WTC11 (cell line): ENCODE results near the gene NPAT.

ENCODE experiments used
- CBFB ChIP-seq: sonication (generic); formaldehyde crosslinking; IDR thresholded peaks from 2 replicates; pipeline ENCODE4 v1.8.1; 2022; ENCODE audit warnings: mild to moderate bottlenecking, low read depth, missing genetic modification reagents
- ETV6 ChIP-seq: sonication (generic); formaldehyde crosslinking; IDR thresholded peaks from 2 replicates; pipeline ENCODE4 v1.8.1; 2022; ENCODE audit warnings: mild to moderate bottlenecking, missing genetic modification reagents
- FOXJ3 ChIP-seq: sonication (generic); formaldehyde crosslinking; IDR thresholded peaks from 2 replicates; pipeline ENCODE4 v1.9.0; 2021; ENCODE audit warnings: missing genetic modification reagents, mild to moderate bottlenecking, borderline replicate concordance
- FOXP1 ChIP-seq: sonication (generic); formaldehyde crosslinking; IDR thresholded peaks from 2 replicates; pipeline ENCODE4 v1.8.0; 2022; ENCODE audit warnings: missing genetic modification reagents, mild to moderate bottlenecking, moderate library complexity, borderline replicate concordance
- NR1H2 ChIP-seq: sonication (generic); formaldehyde crosslinking; IDR thresholded peaks from 2 replicates; pipeline ENCODE4 v1.9.0; 2021; ENCODE audit warnings: mild to moderate bottlenecking, moderate library complexity, missing genetic modification reagents
- SP1 ChIP-seq: sonication (generic); formaldehyde crosslinking; conservative IDR thresholded peaks from 2 replicates; pipeline ENCODE4 v1.8.1; 2022; ENCODE audit warnings: missing genetic modification reagents
- TEAD4 ChIP-seq: sonication (generic); formaldehyde crosslinking; IDR thresholded peaks from 2 replicates; pipeline ENCODE4 v1.8.0; 2022; ENCODE audit warnings: mild to moderate bottlenecking, missing genetic modification reagents
- TP53 ChIP-seq: sonication (generic); formaldehyde crosslinking; IDR thresholded peaks from 2 replicates; pipeline ENCODE4 v1.8.1; 2023; ENCODE audit warnings: mild to moderate bottlenecking, missing genetic modification reagents
- ZNF416 ChIP-seq: fragments of 250-450 bp; sonication (Bioruptor Pico); IDR thresholded peaks from 2 replicates; pipeline ENCODE4 v1.9.0; 2021; ENCODE audit warnings: mild to moderate bottlenecking, inconsistent platforms
- TF ChIP-seq, protein P1 (sequence below): fragments of 200-600 bp; IDR thresholded peaks from 2 replicates; pipeline ENCODE4 v1.8.0; 2022; ENCODE audit warnings: antibody characterized with exemption
- TF ChIP-seq, protein P2 (sequence below): sonication (generic); formaldehyde crosslinking; IDR thresholded peaks from 2 replicates; pipeline ENCODE4 v1.8.0; 2022; ENCODE audit warnings: mild to moderate bottlenecking, missing genetic modification reagents
- TF ChIP-seq, protein P3 (sequence below): sonication (generic); formaldehyde crosslinking; IDR thresholded peaks from 2 replicates; pipeline ENCODE4 v1.8.0; 2022; ENCODE audit warnings: mild to moderate bottlenecking, missing genetic modification reagents

DNA sequence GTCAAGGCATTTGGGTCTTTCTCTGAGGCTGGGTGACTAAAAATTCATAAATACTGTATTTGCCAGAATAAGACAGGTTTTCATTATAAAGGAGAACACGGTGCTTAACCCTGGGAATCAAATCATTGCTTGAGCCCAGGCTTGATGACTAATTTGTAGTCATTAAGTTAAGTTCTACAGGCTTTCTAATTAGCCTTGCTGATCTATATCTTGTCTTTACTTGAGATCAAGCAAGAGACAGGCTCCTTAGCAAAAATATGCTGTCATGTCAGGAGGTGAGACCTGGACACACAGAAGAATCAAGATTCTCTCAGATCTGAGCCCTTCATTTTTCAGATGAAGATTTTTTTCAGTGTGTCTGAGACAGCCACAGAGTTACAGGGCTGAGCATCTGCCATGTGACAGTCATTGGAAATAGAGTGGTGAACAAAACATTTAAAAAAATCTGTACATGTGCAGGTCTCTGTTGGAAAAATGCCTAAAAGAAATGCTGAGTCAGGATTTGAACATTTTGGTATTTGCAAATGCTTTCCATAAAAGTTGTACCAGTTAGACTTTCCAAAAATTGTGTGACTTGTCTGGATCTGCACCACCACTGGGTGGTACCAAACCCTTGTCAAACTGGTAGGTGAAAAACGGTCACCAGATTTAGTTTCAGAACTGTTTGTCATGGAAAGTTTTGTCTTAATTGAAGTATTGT, 86.4 kb downstream of the NPAT start:
- TF ChIP-seq, protein P1, sequence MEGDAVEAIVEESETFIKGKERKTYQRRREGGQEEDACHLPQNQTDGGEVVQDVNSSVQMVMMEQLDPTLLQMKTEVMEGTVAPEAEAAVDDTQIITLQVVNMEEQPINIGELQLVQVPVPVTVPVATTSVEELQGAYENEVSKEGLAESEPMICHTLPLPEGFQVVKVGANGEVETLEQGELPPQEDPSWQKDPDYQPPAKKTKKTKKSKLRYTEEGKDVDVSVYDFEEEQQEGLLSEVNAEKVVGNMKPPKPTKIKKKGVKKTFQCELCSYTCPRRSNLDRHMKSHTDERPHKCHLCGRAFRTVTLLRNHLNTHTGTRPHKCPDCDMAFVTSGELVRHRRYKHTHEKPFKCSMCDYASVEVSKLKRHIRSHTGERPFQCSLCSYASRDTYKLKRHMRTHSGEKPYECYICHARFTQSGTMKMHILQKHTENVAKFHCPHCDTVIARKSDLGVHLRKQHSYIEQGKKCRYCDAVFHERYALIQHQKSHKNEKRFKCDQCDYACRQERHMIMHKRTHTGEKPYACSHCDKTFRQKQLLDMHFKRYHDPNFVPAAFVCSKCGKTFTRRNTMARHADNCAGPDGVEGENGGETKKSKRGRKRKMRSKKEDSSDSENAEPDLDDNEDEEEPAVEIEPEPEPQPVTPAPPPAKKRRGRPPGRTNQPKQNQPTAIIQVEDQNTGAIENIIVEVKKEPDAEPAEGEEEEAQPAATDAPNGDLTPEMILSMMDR, result no peak
- TF ChIP-seq FOXJ3 (no peak), TEAD4 (no peak), TP53 (CRISPR knock-in tag) (no peak), ETV6 (CRISPR knock-in tag) (no peak), NR1H2 (CRISPR knock-in tag) (no peak), FOXP1 (no peak), ZNF416 (CRISPR knock-in tag) (no peak), CBFB (CRISPR knock-in tag) (no peak), SP1 (CRISPR knock-in tag) (no peak)
- TF ChIP-seq, protein P2, sequence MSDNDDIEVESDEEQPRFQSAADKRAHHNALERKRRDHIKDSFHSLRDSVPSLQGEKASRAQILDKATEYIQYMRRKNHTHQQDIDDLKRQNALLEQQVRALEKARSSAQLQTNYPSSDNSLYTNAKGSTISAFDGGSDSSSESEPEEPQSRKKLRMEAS (CRISPR knock-in tag), result no peak
- TF ChIP-seq, protein P3, sequence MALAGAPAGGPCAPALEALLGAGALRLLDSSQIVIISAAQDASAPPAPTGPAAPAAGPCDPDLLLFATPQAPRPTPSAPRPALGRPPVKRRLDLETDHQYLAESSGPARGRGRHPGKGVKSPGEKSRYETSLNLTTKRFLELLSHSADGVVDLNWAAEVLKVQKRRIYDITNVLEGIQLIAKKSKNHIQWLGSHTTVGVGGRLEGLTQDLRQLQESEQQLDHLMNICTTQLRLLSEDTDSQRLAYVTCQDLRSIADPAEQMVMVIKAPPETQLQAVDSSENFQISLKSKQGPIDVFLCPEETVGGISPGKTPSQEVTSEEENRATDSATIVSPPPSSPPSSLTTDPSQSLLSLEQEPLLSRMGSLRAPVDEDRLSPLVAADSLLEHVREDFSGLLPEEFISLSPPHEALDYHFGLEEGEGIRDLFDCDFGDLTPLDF (CRISPR knock-in tag), result no peak
